Bronchial epithelial cell (primary cell): ENCODE measurements around the gene MMEL1. TPM values are rescaled to one million over a fixed set of nuclear protein-coding genes. Genes with fewer than 3 reads are reported as not detected.
A peak's percentile ranks its signal among the peaks of the same experiment; 100 is the strongest.

ENCODE experiments used
- DNase-seq: peaks from one replicate; pipeline ENCODE4 v3.0.0-alpha.2; 2010; ENCODE audit warnings: low read depth
- FAIRE-seq: peaks from 2 replicates; lab custom pipeline; 2011; peaks lifted over from hg19 to GRCh38; lab: Jason Lieb, UNC
- H3K27me3 ChIP-seq: 2 replicates; pipeline ENCODE4 v1.5.1; 2011; ENCODE audit warnings: low read length; ENCODE audit not compliant: control insufficient read depth, insufficient read depth
- H3K36me3 ChIP-seq: 2 replicates; pipeline ENCODE4 v1.5.1; 2011; ENCODE audit warnings: low read length; ENCODE audit not compliant: control insufficient read depth, insufficient read depth
- H3K4me3 ChIP-seq: 2 replicates; pipeline ENCODE4 v1.5.1; 2011; ENCODE audit warnings: mild to moderate bottlenecking, low read depth, low read length, control low read depth
- total RNA-seq: library from RNA; depleted of rRNA; stranded (reverse); fragments of >200 nt; gene quantifications from 2 replicates; pipeline ENCODE4 v1.2.1, GENCODE V29; 2014
- TF ChIP-seq, protein P1 (sequence below): IDR thresholded peaks from 2 replicates; pipeline ENCODE4 v1.5.1; 2011; ENCODE audit warnings: mild to moderate bottlenecking, moderate library complexity, low read length, control low read depth, inconsistent platforms; ENCODE audit not compliant: insufficient read depth, severe bottlenecking

Gene MMEL1
- total RNA-seq, 1 donor from 2014 or later, result not detected

DNA sequence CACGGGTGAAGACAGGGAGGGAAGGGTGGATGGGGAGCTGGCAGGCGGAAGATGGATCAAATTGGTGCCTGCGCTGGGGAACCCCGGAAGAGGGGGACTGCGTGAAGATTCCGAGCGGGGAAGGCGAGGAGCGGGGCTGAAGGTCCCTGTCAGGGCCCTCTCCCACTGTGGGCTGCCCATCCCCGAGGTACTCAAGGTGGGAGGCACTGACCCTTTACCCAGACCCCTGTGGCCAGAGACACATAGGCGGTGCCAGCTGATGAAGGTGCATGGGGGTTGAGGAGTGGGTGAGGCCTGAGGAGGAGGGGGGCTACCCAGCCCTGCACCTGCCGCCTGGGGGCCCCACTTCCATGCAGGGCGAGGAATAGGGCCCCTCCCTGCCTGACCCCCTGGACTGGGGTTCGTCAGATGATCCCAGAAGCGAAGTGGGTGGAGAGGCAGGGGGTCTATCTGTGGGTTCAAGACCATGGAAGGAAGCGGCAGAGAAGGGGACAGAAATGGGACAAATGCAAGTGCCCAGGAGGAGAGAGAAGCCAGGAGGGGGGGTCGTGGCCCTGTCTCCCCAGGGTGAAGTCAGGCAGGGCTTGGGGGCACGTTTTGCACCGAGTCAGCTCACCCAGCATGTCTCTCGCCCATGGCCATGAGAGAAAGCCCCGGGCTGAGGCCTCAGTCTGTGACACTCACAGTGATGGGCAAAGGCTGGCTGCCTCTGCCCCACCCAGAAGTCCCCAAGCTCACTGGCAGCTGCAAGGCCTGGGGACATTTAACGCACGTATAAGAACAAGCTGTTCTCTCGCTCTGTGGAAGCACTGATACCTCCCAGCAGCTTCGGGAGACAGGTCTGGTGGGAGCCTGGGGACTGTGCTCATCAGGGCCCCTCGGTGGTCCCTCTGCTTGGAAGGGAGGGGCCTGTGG, 7.0 kb upstream of the MMEL1 start:
- FAIRE-seq, result no peak

DNA sequence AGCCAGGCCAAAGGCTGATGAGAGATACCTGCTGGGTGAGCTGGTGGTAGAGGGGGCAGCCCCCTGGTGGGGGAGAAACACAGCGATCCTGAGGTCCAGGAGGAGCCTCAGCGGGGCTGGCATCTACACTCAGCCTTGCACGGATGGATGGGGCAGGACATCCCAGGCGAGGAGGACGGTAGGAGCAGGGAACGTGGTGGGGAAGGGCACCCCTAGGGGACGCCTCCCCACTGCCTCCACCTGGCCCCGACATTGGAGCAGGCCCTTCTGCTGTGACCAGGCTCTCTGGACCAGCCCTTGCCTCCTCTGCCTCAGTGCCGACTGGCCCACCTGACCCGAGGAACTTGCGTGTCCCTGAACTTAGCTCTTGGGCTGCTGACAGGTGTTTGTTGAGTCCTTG, 6.4 kb upstream of the MMEL1 start:
- DNase-seq (no peak), FAIRE-seq (no peak)
- TF ChIP-seq, protein P1, sequence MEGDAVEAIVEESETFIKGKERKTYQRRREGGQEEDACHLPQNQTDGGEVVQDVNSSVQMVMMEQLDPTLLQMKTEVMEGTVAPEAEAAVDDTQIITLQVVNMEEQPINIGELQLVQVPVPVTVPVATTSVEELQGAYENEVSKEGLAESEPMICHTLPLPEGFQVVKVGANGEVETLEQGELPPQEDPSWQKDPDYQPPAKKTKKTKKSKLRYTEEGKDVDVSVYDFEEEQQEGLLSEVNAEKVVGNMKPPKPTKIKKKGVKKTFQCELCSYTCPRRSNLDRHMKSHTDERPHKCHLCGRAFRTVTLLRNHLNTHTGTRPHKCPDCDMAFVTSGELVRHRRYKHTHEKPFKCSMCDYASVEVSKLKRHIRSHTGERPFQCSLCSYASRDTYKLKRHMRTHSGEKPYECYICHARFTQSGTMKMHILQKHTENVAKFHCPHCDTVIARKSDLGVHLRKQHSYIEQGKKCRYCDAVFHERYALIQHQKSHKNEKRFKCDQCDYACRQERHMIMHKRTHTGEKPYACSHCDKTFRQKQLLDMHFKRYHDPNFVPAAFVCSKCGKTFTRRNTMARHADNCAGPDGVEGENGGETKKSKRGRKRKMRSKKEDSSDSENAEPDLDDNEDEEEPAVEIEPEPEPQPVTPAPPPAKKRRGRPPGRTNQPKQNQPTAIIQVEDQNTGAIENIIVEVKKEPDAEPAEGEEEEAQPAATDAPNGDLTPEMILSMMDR, result no peak
- no peaks in the 10 kb centered on the region for H3K27me3 ChIP-seq
- no peak overlapping the region for H3K4me3 ChIP-seq
- H3K36me3 ChIP-seq, result no peaks in the 10 kb centered on the region

More for the DNA sequence above, 7.0 kb upstream of the MMEL1 start:
- Histone ChIP-seq H3K27me3 (no peaks in the 10 kb centered on the region), H3K36me3 (no peaks in the 10 kb centered on the region), H3K4me3 (no peak overlapping the region)
- no peak for DNase-seq
- TF ChIP-seq, protein P1, result no peak

DNA sequence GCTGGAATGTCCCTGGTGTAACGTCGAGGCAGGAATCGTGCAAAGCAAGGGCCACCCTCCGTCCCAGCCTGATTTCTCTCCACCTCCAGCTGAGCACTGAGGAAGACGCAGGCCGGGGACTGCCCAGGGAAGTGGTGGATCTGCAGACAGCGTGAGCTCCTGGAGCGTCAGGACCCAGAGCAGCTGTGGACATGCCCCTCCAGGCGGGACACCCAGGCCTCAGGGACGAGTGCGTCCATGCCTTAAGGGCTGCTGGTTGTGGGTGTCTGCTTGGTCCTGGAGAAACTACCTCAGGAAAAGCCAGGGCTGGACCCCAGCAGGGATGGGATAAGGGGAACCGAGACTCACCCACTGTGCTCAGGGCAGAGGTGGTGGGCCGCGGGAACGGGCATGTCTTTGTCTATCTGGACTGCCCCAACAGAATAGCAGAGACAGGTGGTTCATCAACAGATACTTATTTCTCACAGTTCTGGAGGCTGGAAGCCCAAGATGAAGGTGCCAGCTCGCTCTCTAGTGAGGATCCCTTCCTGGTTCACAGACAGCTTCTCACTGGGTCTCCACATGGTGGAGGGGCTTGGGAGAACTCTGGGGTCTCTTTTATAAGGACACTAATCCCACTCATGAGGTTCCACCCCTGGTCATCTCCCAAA, 5.8 kb upstream of the MMEL1 start:
- no peak overlapping the region for H3K4me3 ChIP-seq
- DNase-seq, result no peak
- H3K36me3 ChIP-seq, result no peaks in the 10 kb centered on the region
- no peak for FAIRE-seq
- no peaks in the 10 kb centered on the region for H3K27me3 ChIP-seq
- TF ChIP-seq, protein P1, result no peak

DNA sequence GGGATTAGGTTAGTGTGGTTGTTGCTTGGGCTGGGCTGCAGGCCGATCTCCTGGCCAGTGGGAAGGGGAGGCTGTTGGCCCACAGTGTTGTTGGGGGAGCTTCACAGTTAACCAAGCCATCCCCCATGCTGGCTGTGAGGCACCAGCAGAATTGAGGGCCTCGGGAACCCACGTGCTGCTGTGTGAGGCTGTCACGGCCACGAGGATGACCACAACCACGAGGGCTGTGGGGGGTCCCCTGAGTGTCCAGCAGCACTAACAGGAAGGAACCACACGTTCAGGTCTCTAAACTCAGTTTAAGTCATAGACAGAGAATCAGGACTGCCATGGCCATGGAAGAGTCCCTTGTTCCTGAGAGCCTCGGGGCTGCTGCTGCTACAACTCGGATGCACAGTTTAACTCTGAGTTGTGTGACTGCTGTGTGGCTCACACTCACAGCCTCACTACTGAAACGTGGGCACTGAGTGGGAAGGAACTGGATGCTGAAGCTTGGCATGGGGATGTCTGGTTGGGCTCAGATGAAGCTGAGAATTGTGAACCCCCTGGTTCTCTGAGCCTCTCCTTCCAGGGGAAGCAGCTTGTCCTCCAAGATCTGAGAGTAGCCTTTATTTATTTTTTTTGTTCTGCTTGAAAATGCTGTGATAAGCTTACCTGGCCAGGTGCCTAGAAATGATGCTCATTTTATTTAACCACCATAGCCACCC, 4.8 kb upstream of the MMEL1 start:
- no peak for DNase-seq
- TF ChIP-seq, protein P1, result no peak
- Histone ChIP-seq H3K27me3 (no peaks in the 10 kb centered on the region), H3K4me3 (no peak overlapping the region), H3K36me3 (no peaks in the 10 kb centered on the region)
- FAIRE-seq, result no peak

DNA sequence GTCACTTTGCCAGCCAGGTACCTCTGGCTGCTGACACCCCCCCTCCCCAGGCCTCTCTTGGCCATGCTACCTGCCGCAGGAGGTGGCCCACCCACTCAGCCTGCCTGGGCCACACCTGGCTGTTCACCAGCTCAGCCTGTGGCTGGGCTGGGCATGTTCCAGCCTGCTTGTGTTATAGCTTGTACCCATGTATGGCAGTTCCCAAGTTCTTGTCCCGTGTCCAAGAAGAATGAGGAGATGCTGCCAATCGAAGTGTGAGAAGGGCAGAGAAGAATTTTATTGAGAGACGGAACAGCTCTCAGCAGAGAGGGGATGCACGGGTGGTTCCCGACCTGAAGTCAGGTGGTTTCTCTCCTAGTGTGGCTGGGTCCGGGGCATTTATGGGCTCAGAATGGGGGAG, 3.9 kb upstream of the MMEL1 start:
- no peak for FAIRE-seq
- no peaks in the 10 kb centered on the region for H3K27me3 ChIP-seq
- peak; percentile 62 for DNase-seq
- no peaks in the 10 kb centered on the region for H3K36me3 ChIP-seq
- TF ChIP-seq, protein P1, result no peak
- H3K4me3 ChIP-seq, result no peak overlapping the region
